ENCODE measurements around the gene ARHGAP26.

Gene ARHGAP26

GRCh38 chr5:143078971-143079370, 308.8 kb downstream of the ARHGAP26 start:
- H3K27me3 ChIP-seq (ENCODE audit: insufficient read depth, low read depth) = no peaks in the 10 kb centered on the region
- H3K79me2 ChIP-seq (ENCODE audit: insufficient read depth, low read depth) = no peaks in the 10 kb centered on the region
- H3K4me2 ChIP-seq = no peak overlapping the region
- H4K20me1 ChIP-seq (ENCODE audit: insufficient read depth) = no peaks in the 10 kb centered on the region
- peaks cover 16% of the 10 kb centered on the region for H3K4me1 ChIP-seq (ENCODE audit: low read depth, poor library complexity, severe bottlenecking)
- H3K27ac ChIP-seq = no peak overlapping the region
- H3K4me3 ChIP-seq (IDR thresholded peaks at IDR 0.05; ENCODE audit: insufficient read depth, low read depth, low read length) = no peak overlapping the region
- H3K9ac ChIP-seq = no peak overlapping the region
- H2AFZ ChIP-seq (ENCODE audit: low read depth) = no peak overlapping the region
- no peak for TF ChIP-seq CTCF (conservative IDR thresholded peaks at IDR 0.05; ENCODE audit: low read depth, low read length)
- H3K36me3 ChIP-seq (ENCODE audit: insufficient read depth) = no peaks in the 10 kb centered on the region

GRCh38 chr5:143080407-143080806, 310.2 kb downstream of the ARHGAP26 start:
- no peaks in the 10 kb centered on the region for H3K79me2 ChIP-seq (ENCODE audit: insufficient read depth, low read depth)
- no peak overlapping the region for H3K4me2 ChIP-seq
- H4K20me1 ChIP-seq (ENCODE audit: insufficient read depth) = no peaks in the 10 kb centered on the region
- no peak overlapping the region for H3K4me3 ChIP-seq (IDR thresholded peaks at IDR 0.05; ENCODE audit: insufficient read depth, low read depth, low read length)
- peaks cover 16% of the 10 kb centered on the region for H3K4me1 ChIP-seq (ENCODE audit: low read depth, poor library complexity, severe bottlenecking)
- no peak overlapping the region for H3K27ac ChIP-seq
- no peak overlapping the region for H2AFZ ChIP-seq (ENCODE audit: low read depth)
- H3K36me3 ChIP-seq (ENCODE audit: insufficient read depth) = no peaks in the 10 kb centered on the region
- H3K9ac ChIP-seq = no peak overlapping the region
- H3K27me3 ChIP-seq (ENCODE audit: insufficient read depth, low read depth) = no peaks in the 10 kb centered on the region
- no peak for TF ChIP-seq CTCF (conservative IDR thresholded peaks at IDR 0.05; ENCODE audit: low read depth, low read length)

DNA sequence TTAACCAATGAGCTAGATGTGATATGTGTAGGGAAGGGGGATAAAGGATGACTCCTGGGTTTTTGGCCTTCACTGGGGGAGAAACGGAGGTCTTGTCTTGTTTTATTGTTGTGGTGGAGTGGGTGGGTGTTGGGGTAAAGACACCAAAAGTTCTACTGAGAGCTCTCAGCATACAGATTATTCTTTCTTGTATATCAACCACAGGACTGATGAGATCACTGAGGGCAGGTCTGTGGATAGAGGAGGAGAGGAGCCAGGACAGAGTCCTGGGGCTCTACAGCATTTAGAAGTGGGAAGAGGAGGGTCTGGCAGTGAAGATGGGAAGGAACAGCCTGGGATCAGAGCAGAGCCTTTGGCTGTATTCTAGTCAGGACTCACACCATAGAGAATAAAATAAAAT, 310.8 kb downstream of the ARHGAP26 start:
- Histone ChIP-seq H3K36me3 (ENCODE audit: insufficient read depth) (no peaks in the 10 kb centered on the region), H3K4me3 (IDR thresholded peaks at IDR 0.05; ENCODE audit: insufficient read depth, low read depth, low read length) (no peak overlapping the region), H3K4me2 (no peak overlapping the region), H3K9ac (no peak overlapping the region), H3K27ac (no peak overlapping the region), H3K79me2 (ENCODE audit: insufficient read depth, low read depth) (no peaks in the 10 kb centered on the region), H3K4me1 (ENCODE audit: low read depth, poor library complexity, severe bottlenecking) (peaks cover 16% of the 10 kb centered on the region), H2AFZ (ENCODE audit: low read depth) (no peak overlapping the region), H4K20me1 (ENCODE audit: insufficient read depth) (no peaks in the 10 kb centered on the region), H3K27me3 (ENCODE audit: insufficient read depth, low read depth) (no peaks in the 10 kb centered on the region)
- TF ChIP-seq CTCF (conservative IDR thresholded peaks at IDR 0.05; ENCODE audit: low read depth, low read length) = no peak

DNA sequence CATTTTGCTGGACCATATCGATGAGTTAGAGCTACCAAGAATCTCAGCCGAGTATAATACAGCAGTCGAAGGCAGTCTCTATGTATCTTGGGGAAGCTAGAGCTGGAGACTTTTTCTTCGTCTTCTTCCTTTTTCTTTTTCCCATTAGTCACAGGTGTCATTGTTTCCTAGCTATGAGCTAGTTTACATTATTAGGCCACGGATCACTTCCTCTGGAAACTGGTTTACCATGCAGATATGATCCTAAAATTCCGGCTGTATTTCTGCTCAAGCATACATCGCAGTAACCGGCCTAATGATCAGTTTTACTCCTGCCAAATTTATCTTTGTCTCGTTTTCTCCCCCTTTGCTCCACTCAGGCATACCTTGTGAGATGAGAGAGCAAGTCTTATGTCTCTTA, 312.8 kb downstream of the ARHGAP26 start:
- TF ChIP-seq CTCF (conservative IDR thresholded peaks at IDR 0.05; ENCODE audit: low read depth, low read length) = no peak

More for the DNA sequence above, 312.8 kb downstream of the ARHGAP26 start:
- H4K20me1 ChIP-seq (ENCODE audit: insufficient read depth) = no peaks in the 10 kb centered on the region
- no peak overlapping the region for H3K4me3 ChIP-seq (IDR thresholded peaks at IDR 0.05; ENCODE audit: insufficient read depth, low read depth, low read length)
- H3K79me2 ChIP-seq (ENCODE audit: insufficient read depth, low read depth) = no peaks in the 10 kb centered on the region
- H3K36me3 ChIP-seq (ENCODE audit: insufficient read depth) = no peaks in the 10 kb centered on the region
- no peaks in the 10 kb centered on the region for H3K27me3 ChIP-seq (ENCODE audit: insufficient read depth, low read depth)
- peaks cover 13% of the 10 kb centered on the region for H3K4me1 ChIP-seq (ENCODE audit: low read depth, poor library complexity, severe bottlenecking)
- H3K4me2 ChIP-seq = no peak overlapping the region
- no peak overlapping the region for H3K27ac ChIP-seq
- H2AFZ ChIP-seq (ENCODE audit: low read depth) = no peak overlapping the region
- no peak overlapping the region for H3K9ac ChIP-seq
